GM12878 (cell line): ENCODE measurements around the gene ATP10A.

Experiments used
- MYC ChIP-seq: IDR thresholded peaks from 2 replicates; pipeline ENCODE4 v1.6.1; 2011; ENCODE audit warnings: mild to moderate bottlenecking, low read length, moderate library complexity, inconsistent platforms; ENCODE audit not compliant: insufficient read depth, insufficient replicate concordance, insufficient read length, severe bottlenecking
- NR2C2 ChIP-seq: IDR thresholded peaks from 2 replicates; pipeline ENCODE4 v1.6.1; 2011; ENCODE audit warnings: borderline replicate concordance, low read depth; ENCODE audit not compliant: control insufficient read depth, insufficient read length
- POLR2A ChIP-seq: IDR thresholded peaks from 2 replicates; pipeline ENCODE4 v1.6.1; 2011; ENCODE audit warnings: low read depth, mild to moderate bottlenecking, low read length
- TAF1 ChIP-seq: IDR thresholded peaks from 2 replicates; pipeline ENCODE4 v1.6.1; 2011; ENCODE audit warnings: mild to moderate bottlenecking, low read depth, low read length, borderline replicate concordance
- TF ChIP-seq, protein P1 (sequence below): fragments of 450-650 bp; formaldehyde crosslinking; IDR thresholded peaks from 2 replicates; pipeline ENCODE4 v1.4.0; 2020; ENCODE audit warnings: mild to moderate bottlenecking, moderate library complexity

DNA sequence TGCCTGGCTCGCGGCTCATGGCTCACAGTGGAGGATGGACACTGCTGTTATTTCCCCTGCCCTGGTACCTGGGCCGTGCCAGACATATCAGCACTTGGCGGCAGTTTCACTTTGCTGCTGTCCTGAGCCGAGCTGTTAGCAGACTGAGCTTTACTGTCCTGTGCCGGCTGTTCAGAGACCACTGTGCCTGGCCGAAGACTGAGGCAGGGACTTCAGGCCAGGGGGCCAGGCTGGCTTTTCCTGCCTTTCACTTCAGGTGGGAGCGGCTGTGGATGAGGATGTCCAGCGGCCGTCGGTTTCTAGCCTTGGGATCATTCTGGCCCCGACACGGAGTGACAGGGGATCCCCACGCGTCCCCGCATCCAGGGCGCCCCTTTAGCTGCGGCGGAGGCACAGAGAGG is 1.1 kb downstream of the ATP10A start:
- no peak for TF ChIP-seq POLR2A
- no peak for TF ChIP-seq NR2C2
- TF ChIP-seq, protein P1, sequence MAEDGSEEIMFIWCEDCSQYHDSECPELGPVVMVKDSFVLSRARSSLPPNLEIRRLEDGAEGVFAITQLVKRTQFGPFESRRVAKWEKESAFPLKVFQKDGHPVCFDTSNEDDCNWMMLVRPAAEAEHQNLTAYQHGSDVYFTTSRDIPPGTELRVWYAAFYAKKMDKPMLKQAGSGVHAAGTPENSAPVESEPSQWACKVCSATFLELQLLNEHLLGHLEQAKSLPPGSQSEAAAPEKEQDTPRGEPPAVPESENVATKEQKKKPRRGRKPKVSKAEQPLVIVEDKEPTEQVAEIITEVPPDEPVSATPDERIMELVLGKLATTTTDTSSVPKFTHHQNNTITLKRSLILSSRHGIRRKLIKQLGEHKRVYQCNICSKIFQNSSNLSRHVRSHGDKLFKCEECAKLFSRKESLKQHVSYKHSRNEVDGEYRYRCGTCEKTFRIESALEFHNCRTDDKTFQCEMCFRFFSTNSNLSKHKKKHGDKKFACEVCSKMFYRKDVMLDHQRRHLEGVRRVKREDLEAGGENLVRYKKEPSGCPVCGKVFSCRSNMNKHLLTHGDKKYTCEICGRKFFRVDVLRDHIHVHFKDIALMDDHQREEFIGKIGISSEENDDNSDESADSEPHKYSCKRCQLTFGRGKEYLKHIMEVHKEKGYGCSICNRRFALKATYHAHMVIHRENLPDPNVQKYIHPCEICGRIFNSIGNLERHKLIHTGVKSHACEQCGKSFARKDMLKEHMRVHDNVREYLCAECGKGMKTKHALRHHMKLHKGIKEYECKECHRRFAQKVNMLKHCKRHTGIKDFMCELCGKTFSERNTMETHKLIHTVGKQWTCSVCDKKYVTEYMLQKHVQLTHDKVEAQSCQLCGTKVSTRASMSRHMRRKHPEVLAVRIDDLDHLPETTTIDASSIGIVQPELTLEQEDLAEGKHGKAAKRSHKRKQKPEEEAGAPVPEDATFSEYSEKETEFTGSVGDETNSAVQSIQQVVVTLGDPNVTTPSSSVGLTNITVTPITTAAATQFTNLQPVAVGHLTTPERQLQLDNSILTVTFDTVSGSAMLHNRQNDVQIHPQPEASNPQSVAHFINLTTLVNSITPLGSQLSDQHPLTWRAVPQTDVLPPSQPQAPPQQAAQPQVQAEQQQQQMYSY = no peak
- no peak for TF ChIP-seq TAF1
- TF ChIP-seq MYC = no peak
